A673 (cell line): Measurements from ENCODE around the gene PRKCQ.

ENCODE experiments used
- CTCF ChIP-seq: fragments of 300-800, 200-600 bp; sonication (generic); conservative IDR thresholded peaks from 2 replicates; pipeline ENCODE4 v1.5.1; 2017; ENCODE audit warnings: low read depth, mild to moderate bottlenecking, antibody characterized with exemption, low read length, moderate library complexity, mixed read lengths
- EZH2 ChIP-seq: fragments of 200-600 bp; sonication (generic); IDR thresholded peaks from 2 replicates; pipeline ENCODE4 v1.6.1; 2017; ENCODE audit warnings: borderline replicate concordance, low read depth, mild to moderate bottlenecking, mixed read lengths, antibody characterized with exemption, low read length; ENCODE audit not compliant: poor library complexity, severe bottlenecking

- TF ChIP-seq CTCF, result no peak
- TF ChIP-seq EZH2, result no peak
Observed at GRCh38 chr10:6565588-6565987, 14.5 kb downstream of the PRKCQ start.
